ENCODE measurements around the gene CHTOP. TPM values are rescaled to one million over a fixed set of nuclear protein-coding genes. Genes with fewer than 3 reads are reported as not detected.

CHTOP gene
- total and polyA plus RNA-seq, 2 of the 4 experiments (the other 2 are of a cell fraction), result 33.9 to 50.8 TPM

DNA sequence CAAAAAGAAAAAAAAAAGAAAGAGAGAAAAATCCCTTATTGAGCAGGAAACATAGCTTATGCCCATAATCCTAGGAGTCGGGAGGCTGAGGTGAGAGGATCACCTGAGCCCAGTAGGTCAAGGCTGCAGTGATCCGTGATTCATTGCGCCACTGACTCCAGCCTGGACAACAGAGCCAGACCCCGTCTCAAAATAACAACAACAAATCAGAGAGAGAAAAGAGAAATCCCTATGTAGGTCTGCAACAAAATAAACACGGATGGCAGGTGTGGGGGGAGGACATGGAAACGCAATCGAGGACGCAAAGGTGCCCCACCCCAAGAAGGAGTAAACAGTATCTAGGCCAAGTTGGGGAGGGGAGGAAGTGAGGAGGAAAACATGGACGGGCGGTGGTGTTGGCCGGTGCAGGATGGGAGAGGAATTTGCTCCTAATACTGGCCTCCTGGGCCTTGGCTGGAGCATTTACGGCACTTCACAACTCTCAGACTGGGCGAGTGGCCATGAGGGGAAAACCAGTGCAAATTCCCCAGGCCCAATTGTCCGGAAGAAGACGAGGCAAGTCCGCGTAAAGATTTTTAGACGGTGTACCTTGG, 609 bp upstream of the CHTOP start:
- no peak for ATAC-seq (ENCODE audit: low read depth)
- Histone ChIP-seq H4K91ac (ENCODE audit: insufficient read depth, low read depth, low read length) (0 out of 2 replicates have a peak overlapping the region, but pooled peaks have one; percentile 42), H3K27me3 (ENCODE audit: control insufficient read depth, insufficient read depth, low read length) (no peaks in the 10 kb centered on the region), H3K4me1 (ENCODE audit: control insufficient read depth, insufficient read depth, low read length) (peaks cover 3% of the 10 kb centered on the region), H2AK9ac (replicated peaks; ENCODE audit: low read depth, low read length, poor library complexity) (peak overlapping the region; percentile 100), H3K4me3 (ENCODE audit: insufficient read depth, low read depth, low read length) (no peak overlapping the region), H2AK5ac (ENCODE audit: low read depth, low read length) (peak overlapping the region; percentile 15; the same call in 1 of the 2 replicates), H2BK20ac (ENCODE audit: low read depth, low read length) (no peak overlapping the region), H2BK120ac (ENCODE audit: low read depth, low read length) (no peak overlapping the region), H2BK15ac (ENCODE audit: low read depth, low read length) (no peak overlapping the region), H3K9me1 (ENCODE audit: insufficient read depth, low read length) (peaks cover 8% of the 10 kb centered on the region; the same call in 1 of the 2 replicates), H4K8ac (ENCODE audit: low read depth in 2 of 2, low read length in 2 of 2) (peak overlapping the region; percentile 6 to 53; a peak in 2 of 4 replicates), H3K79me1 (ENCODE audit: low read depth in 1 of 2, low read length in 2 of 2) (peaks cover 25 to 38% of the 10 kb centered on the region in 2 experiments), H3K4ac (ENCODE audit: low read depth, low read length) (no peak overlapping the region), H4K5ac (ENCODE audit: low read depth, low read length) (peak overlapping the region; percentile 11; the same call in 1 of the 2 replicates), H3K36me3 (ENCODE audit: control insufficient read depth, insufficient read depth, low read length) (peaks cover 18% of the 10 kb centered on the region), H2AFZ (replicated peaks; ENCODE audit: low read length, poor library complexity) (peak overlapping the region; percentile 93), H3K56ac (ENCODE audit: extremely low read depth, insufficient read depth, low read length) (no peak overlapping the region), H3K9ac (ENCODE audit: low read depth, low read length) (no peak overlapping the region), H3K4me2 (ENCODE audit: low read depth, low read length) (no peak overlapping the region), H3K9me3 (ENCODE audit: control insufficient read depth, insufficient read depth, low read length) (no peaks in the 10 kb centered on the region), H3K18ac (ENCODE audit: low read depth, low read length) (no peak overlapping the region), H2BK5ac (ENCODE audit: low read depth, low read length, poor library complexity, severe bottlenecking) (no peak overlapping the region), H3K23ac (ENCODE audit: low read depth, low read length) (no peak overlapping the region), H4K20me1 (ENCODE audit: insufficient read depth, low read length) (peaks cover 23% of the 10 kb centered on the region; the same call in 1 of the 2 replicates), H3K27ac (ENCODE audit: insufficient read depth, low read length) (no peak overlapping the region), H3K14ac (replicated peaks; ENCODE audit: low read depth, low read length) (no peak overlapping the region)
- ChIA-PET CTCF (interaction anchor here (1.3 to 1.6 kb wide), 5 partner anchors 15 to 122 kb away, joined by 4 to 11 read pairs (median 6); no protein-coding TSS in a partner anchor), POLR2A (ENCODE audit: unreplicated experiment) (interaction anchor here (0.6 to 1.5 kb wide), 4 partner anchors 11 to 65 kb away, joined by 3 to 14 read pairs (median 4); no protein-coding TSS in a partner anchor)
- in situ Hi-C loops (cut with MboI; ENCODE audit: low sequenced_read_pairs) (no loop called here), dilution Hi-C loops (cut with HindIII; ENCODE audit: low sequenced_read_pairs, unreplicated experiment) (no loop called here), intact Hi-C loops (cut with micrococcal nuclease) (no loop called here)
- DNase-seq, result no peak
- BruUV-seq (replicated peaks), result no TSS peak
- 49% methylated on average over 6 of the region's 18 CpGs; no CpG with 5 or more reads in 1 of the 2 experiments for WGBS, 2 experiments (ENCODE audit: extremely low coverage in 2 of 2, insufficient read length in 1 of 2)
- TF ChIP-seq, protein P1, sequence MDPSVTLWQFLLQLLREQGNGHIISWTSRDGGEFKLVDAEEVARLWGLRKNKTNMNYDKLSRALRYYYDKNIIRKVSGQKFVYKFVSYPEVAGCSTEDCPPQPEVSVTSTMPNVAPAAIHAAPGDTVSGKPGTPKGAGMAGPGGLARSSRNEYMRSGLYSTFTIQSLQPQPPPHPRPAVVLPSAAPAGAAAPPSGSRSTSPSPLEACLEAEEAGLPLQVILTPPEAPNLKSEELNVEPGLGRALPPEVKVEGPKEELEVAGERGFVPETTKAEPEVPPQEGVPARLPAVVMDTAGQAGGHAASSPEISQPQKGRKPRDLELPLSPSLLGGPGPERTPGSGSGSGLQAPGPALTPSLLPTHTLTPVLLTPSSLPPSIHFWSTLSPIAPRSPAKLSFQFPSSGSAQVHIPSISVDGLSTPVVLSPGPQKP (IDR thresholded peaks at IDR 0.05; ENCODE audit: borderline replicate concordance, low read depth, low read length), result no peak
- TF ChIP-seq SMC3 (IDR thresholded peaks at IDR 0.05; ENCODE audit: low read depth, low read length) (no peak), CEBPB (IDR thresholded peaks at IDR 0.05; ENCODE audit: low read depth, low read length) (no peak), MXI1 (IDR thresholded peaks at IDR 0.05; ENCODE audit: borderline replicate concordance, low read depth, low read length) (no peak), BHLHE40 (IDR thresholded peaks at IDR 0.05; ENCODE audit: low read depth, low read length) (no peak), MAFK (IDR thresholded peaks at IDR 0.05; ENCODE audit: low read depth, low read length) (no peak), POLR2A (IDR thresholded peaks at IDR 0.05; ENCODE audit: low read depth, low read length) (no peak), NFE2L2 (IDR thresholded peaks at IDR 0.05; ENCODE audit: low read depth, low read length) (no peak), RAD21 (IDR thresholded peaks at IDR 0.05; ENCODE audit: low read length) (no peak), MAZ (IDR thresholded peaks at IDR 0.05; ENCODE audit: borderline replicate concordance, low read depth, low read length) (no peak), RCOR1 (IDR thresholded peaks at IDR 0.05; ENCODE audit: insufficient replicate concordance, low read length) (no peak), FOS (IDR thresholded peaks at IDR 0.05; ENCODE audit: low read depth, low read length) (no peak), CHD1 (IDR thresholded peaks at IDR 0.05; ENCODE audit: low read depth, low read length) (no peak)
- TF ChIP-seq, protein P2, sequence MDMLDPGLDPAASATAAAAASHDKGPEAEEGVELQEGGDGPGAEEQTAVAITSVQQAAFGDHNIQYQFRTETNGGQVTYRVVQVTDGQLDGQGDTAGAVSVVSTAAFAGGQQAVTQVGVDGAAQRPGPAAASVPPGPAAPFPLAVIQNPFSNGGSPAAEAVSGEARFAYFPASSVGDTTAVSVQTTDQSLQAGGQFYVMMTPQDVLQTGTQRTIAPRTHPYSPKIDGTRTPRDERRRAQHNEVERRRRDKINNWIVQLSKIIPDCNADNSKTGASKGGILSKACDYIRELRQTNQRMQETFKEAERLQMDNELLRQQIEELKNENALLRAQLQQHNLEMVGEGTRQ (IDR thresholded peaks at IDR 0.05; ENCODE audit: low read depth, low read length), result no peak
- TF ChIP-seq, protein P3, sequence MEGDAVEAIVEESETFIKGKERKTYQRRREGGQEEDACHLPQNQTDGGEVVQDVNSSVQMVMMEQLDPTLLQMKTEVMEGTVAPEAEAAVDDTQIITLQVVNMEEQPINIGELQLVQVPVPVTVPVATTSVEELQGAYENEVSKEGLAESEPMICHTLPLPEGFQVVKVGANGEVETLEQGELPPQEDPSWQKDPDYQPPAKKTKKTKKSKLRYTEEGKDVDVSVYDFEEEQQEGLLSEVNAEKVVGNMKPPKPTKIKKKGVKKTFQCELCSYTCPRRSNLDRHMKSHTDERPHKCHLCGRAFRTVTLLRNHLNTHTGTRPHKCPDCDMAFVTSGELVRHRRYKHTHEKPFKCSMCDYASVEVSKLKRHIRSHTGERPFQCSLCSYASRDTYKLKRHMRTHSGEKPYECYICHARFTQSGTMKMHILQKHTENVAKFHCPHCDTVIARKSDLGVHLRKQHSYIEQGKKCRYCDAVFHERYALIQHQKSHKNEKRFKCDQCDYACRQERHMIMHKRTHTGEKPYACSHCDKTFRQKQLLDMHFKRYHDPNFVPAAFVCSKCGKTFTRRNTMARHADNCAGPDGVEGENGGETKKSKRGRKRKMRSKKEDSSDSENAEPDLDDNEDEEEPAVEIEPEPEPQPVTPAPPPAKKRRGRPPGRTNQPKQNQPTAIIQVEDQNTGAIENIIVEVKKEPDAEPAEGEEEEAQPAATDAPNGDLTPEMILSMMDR (conservative IDR thresholded peaks at IDR 0.05; ENCODE audit: low read depth, low read length), result no peak
